ENCODE data around the gene TNFRSF6B.

Gene TNFRSF6B

DNA sequence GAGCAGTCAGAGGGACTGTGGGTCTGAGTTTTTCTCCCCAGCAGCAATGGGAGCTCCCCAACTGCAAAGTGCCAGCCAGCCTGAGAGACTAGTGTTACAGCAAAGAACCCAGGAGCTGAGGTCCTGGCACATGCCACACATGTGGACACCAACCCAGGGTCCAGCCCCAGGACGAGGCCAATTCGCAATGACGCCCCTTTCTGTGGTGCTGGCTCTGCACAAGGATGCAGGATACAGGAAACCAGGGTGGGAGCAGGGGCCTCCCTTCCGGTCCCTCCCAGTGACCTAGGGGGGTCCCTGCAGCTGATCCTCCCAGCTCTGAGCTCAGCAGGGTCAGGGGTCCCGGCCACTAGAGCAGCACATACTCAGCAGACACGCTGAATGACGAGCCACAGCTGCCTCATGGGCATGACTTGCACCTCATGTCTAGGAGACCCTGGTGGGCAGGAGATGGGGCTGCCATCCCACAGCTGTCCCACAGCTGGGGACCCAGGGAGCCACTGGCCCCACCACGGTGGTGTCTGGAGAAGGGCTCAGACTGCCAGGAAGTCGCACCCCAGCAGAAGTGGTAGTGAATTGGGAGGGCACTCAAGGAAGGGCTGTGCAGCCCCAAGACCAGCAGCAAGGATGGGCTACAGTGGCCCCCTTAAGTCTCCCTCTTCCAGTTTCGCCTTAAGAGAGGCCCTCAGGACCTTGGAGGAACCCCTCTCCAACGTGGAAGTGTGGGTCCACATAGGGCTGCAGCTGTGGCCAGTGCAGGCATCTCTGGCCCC is 7.7 kb downstream of the TNFRSF6B start:
- no peak overlapping the region for H3K27ac ChIP-seq (ENCODE audit: insufficient read depth, low read length, poor library complexity, severe bottlenecking)
- H3K27me3 ChIP-seq (replicated peaks; ENCODE audit: control insufficient read depth, insufficient read depth, low read length, poor library complexity, severe bottlenecking), result no peaks in the 10 kb centered on the region
- H3K9me3 ChIP-seq (ENCODE audit: control insufficient read depth, low read length), result no peaks in the 10 kb centered on the region
- H3K36me3 ChIP-seq (ENCODE audit: control insufficient read depth, insufficient read depth, low read length), result peaks cover 32% of the 10 kb centered on the region
- H3K4me1 ChIP-seq (ENCODE audit: control insufficient read depth, insufficient read depth, low read length, poor library complexity, severe bottlenecking), result peaks cover 40% of the 10 kb centered on the region
- DNase-seq, result no peak
- no peak overlapping the region for H3K4me3 ChIP-seq (ENCODE audit: insufficient read depth, low read depth, low read length, poor library complexity, severe bottlenecking)

GRCh38 chr20:63704749-63705117 is 8.3 kb downstream of the TNFRSF6B start:
- H3K36me3 ChIP-seq (ENCODE audit: control insufficient read depth, insufficient read depth, low read length), result peaks cover 32% of the 10 kb centered on the region
- H3K27me3 ChIP-seq (replicated peaks; ENCODE audit: control insufficient read depth, insufficient read depth, low read length, poor library complexity, severe bottlenecking), result no peaks in the 10 kb centered on the region
- H3K4me1 ChIP-seq (ENCODE audit: control insufficient read depth, insufficient read depth, low read length, poor library complexity, severe bottlenecking), result peaks cover 42% of the 10 kb centered on the region
- DNase-seq, result no peak
- H3K27ac ChIP-seq (ENCODE audit: insufficient read depth, low read length, poor library complexity, severe bottlenecking), result no peak overlapping the region
- no peaks in the 10 kb centered on the region for H3K9me3 ChIP-seq (ENCODE audit: control insufficient read depth, low read length)
- H3K4me3 ChIP-seq (ENCODE audit: insufficient read depth, low read depth, low read length, poor library complexity, severe bottlenecking), result no peak overlapping the region

- peaks cover 32% of the 10 kb centered on the region for H3K36me3 ChIP-seq (ENCODE audit: control insufficient read depth, insufficient read depth, low read length)
- no peaks in the 10 kb centered on the region for H3K9me3 ChIP-seq (ENCODE audit: control insufficient read depth, low read length)
- H3K4me3 ChIP-seq (ENCODE audit: insufficient read depth, low read depth, low read length, poor library complexity, severe bottlenecking), result no peak overlapping the region
- no peak for DNase-seq
- H3K27me3 ChIP-seq (replicated peaks; ENCODE audit: control insufficient read depth, insufficient read depth, low read length, poor library complexity, severe bottlenecking), result no peaks in the 10 kb centered on the region
- H3K4me1 ChIP-seq (ENCODE audit: control insufficient read depth, insufficient read depth, low read length, poor library complexity, severe bottlenecking), result peaks cover 46% of the 10 kb centered on the region
- no peak overlapping the region for H3K27ac ChIP-seq (ENCODE audit: insufficient read depth, low read length, poor library complexity, severe bottlenecking)
Observed at GRCh38 chr20:63705232-63706026, 9.0 kb downstream of the TNFRSF6B start.

- Histone ChIP-seq H3K9me3 (ENCODE audit: control insufficient read depth, low read length) (no peaks in the 10 kb centered on the region), H3K4me3 (ENCODE audit: insufficient read depth, low read depth, low read length, poor library complexity, severe bottlenecking) (peak overlapping the region; percentile 65), H3K4me1 (ENCODE audit: control insufficient read depth, insufficient read depth, low read length, poor library complexity, severe bottlenecking) (peaks cover 43% of the 10 kb centered on the region), H3K27ac (ENCODE audit: insufficient read depth, low read length, poor library complexity, severe bottlenecking) (peak overlapping the region; percentile 71), H3K36me3 (ENCODE audit: control insufficient read depth, insufficient read depth, low read length) (peaks cover 35% of the 10 kb centered on the region), H3K27me3 (replicated peaks; ENCODE audit: control insufficient read depth, insufficient read depth, low read length, poor library complexity, severe bottlenecking) (no peaks in the 10 kb centered on the region)
- DNase-seq, result no peak
Observed at GRCh38 chr20:63706027-63706695, 9.7 kb downstream of the TNFRSF6B start.

- DNase-seq, result peak; percentile 30 to 50 (median 38)
- no peaks in the 10 kb centered on the region for H3K9me3 ChIP-seq (ENCODE audit: control insufficient read depth, low read length)
- peaks cover 34% of the 10 kb centered on the region for H3K4me1 ChIP-seq (ENCODE audit: control insufficient read depth, insufficient read depth, low read length, poor library complexity, severe bottlenecking)
- H3K27ac ChIP-seq (ENCODE audit: insufficient read depth, low read length, poor library complexity, severe bottlenecking), result peak overlapping the region; percentile 71
- peaks cover 42% of the 10 kb centered on the region for H3K36me3 ChIP-seq (ENCODE audit: control insufficient read depth, insufficient read depth, low read length)
- H3K4me3 ChIP-seq (ENCODE audit: insufficient read depth, low read depth, low read length, poor library complexity, severe bottlenecking), result peak overlapping the region; percentile 65
- no peaks in the 10 kb centered on the region for H3K27me3 ChIP-seq (replicated peaks; ENCODE audit: control insufficient read depth, insufficient read depth, low read length, poor library complexity, severe bottlenecking)
Observed at GRCh38 chr20:63706852-63707557, 10.6 kb downstream of the TNFRSF6B start.

DNA sequence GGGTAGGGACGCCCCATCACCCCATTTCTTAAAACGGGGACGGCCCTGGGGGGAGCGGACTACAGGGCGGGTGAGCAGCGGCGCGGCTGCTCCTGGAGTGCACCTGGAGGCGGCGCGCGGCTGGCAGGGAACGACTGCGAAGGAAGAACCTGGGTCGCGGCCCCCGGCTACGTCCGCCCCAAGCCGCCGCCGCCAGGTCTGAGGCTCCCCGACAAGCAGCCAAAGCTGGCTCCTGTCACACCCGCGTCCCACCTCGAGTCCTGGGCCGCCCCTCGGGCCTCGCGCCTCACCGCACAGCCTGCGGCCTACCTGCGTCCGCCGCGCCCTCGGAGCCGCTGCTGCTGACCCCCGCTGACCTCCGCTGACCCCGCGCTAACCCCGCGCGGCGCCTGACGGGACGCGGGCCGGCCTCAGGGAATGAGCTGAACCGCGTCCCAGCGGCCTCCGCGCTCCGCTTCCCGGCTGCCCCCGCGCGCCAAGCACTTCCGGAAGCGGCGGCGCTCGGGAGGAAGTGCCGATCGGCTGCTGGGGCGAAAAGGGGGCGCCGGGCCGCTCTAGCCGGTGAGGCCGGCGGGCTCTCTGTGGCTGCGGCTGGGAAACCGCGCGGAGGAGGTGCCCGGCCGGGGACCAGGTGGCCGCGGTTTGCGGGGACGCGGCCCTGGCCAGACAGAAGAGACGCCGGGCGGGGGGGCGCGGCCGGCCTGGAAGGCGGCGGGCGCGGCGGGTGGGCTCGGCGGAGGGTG is 11.3 kb downstream of the TNFRSF6B start, which contains the start of the genes ARFRP1 and ZGPAT:
Gene ARFRP1, minus strand, starts transcription at position 419 of the 743 bp plus-strand sequence. CDS start 885 bp downstream, outside the sequence.
Gene ZGPAT, plus strand, starts transcription at position 482 of the 743 bp plus-strand sequence. CDS start 542 bp downstream, outside the sequence.
- Histone ChIP-seq H3K4me1 (ENCODE audit: control insufficient read depth, insufficient read depth, low read length, poor library complexity, severe bottlenecking) (peaks cover 32% of the 10 kb centered on the region), H3K36me3 (ENCODE audit: control insufficient read depth, insufficient read depth, low read length) (peaks cover 44% of the 10 kb centered on the region), H3K27ac (ENCODE audit: insufficient read depth, low read length, poor library complexity, severe bottlenecking) (peak within 1 kb of the TSS; percentile 71), H3K4me3 (ENCODE audit: insufficient read depth, low read depth, low read length, poor library complexity, severe bottlenecking) (peak within 1 kb of the TSS; percentile 65), H3K27me3 (replicated peaks; ENCODE audit: control insufficient read depth, insufficient read depth, low read length, poor library complexity, severe bottlenecking) (no peaks in the 10 kb centered on the region), H3K9me3 (ENCODE audit: control insufficient read depth, low read length) (no peaks in the 10 kb centered on the region)
- DNase-seq, result peak; percentile 75 to 80 (median 78)

- DNase-seq, result no peak
- Histone ChIP-seq H3K27me3 (replicated peaks; ENCODE audit: control insufficient read depth, insufficient read depth, low read length, poor library complexity, severe bottlenecking) (no peaks in the 10 kb centered on the region), H3K4me1 (ENCODE audit: control insufficient read depth, insufficient read depth, low read length, poor library complexity, severe bottlenecking) (peaks cover 32% of the 10 kb centered on the region), H3K4me3 (ENCODE audit: insufficient read depth, low read depth, low read length, poor library complexity, severe bottlenecking) (peak overlapping the region; percentile 65), H3K9me3 (ENCODE audit: control insufficient read depth, low read length) (no peaks in the 10 kb centered on the region), H3K36me3 (ENCODE audit: control insufficient read depth, insufficient read depth, low read length) (peaks cover 41% of the 10 kb centered on the region), H3K27ac (ENCODE audit: insufficient read depth, low read length, poor library complexity, severe bottlenecking) (peak overlapping the region; percentile 71)
Observed at GRCh38 chr20:63708301-63709148, 12.1 kb downstream of the TNFRSF6B start.

DNA sequence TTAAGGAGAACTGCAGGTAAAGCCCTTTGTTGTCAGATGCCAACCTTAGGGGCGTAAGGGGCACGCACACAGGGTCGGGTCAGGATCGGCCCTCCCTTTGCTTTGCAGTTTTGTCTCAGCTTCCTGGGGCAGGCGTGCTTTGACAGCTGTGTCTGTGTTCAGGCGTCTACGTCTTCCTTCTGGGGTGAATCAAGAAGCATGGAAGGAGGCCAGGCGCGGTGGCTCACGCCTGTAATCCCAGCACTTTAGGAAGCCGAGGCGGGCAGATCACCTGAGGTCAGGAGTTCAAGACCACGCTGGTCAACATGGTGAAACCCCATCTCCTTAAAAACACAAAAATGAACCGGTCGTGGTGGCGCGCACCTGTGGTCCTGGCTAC is 12.7 kb downstream of the TNFRSF6B start:
- Histone ChIP-seq H3K4me1 (ENCODE audit: control insufficient read depth, insufficient read depth, low read length, poor library complexity, severe bottlenecking) (peaks cover 32% of the 10 kb centered on the region), H3K36me3 (ENCODE audit: control insufficient read depth, insufficient read depth, low read length) (peaks cover 38% of the 10 kb centered on the region), H3K4me3 (ENCODE audit: insufficient read depth, low read depth, low read length, poor library complexity, severe bottlenecking) (peak overlapping the region; percentile 65), H3K27ac (ENCODE audit: insufficient read depth, low read length, poor library complexity, severe bottlenecking) (peak overlapping the region; percentile 71), H3K27me3 (replicated peaks; ENCODE audit: control insufficient read depth, insufficient read depth, low read length, poor library complexity, severe bottlenecking) (no peaks in the 10 kb centered on the region), H3K9me3 (ENCODE audit: control insufficient read depth, low read length) (no peaks in the 10 kb centered on the region)
- no peak for DNase-seq

Measured in effector memory CD4-positive, alpha-beta T cell (primary cell).